Measurements from ENCODE around the gene B3GAT1. TPM values are rescaled to one million over a fixed set of nuclear protein-coding genes. Genes with fewer than 3 reads are reported as not detected.
"Not testable (repeated sequence)": the region's sequence is repeated elsewhere in the genome, so short reads cannot be mapped to it uniquely, and the experiment has no call there.

Gene B3GAT1
- total and polyA plus RNA-seq, 9 donors: 0.11 to 1.4 (median 0.23) TPM

DNA sequence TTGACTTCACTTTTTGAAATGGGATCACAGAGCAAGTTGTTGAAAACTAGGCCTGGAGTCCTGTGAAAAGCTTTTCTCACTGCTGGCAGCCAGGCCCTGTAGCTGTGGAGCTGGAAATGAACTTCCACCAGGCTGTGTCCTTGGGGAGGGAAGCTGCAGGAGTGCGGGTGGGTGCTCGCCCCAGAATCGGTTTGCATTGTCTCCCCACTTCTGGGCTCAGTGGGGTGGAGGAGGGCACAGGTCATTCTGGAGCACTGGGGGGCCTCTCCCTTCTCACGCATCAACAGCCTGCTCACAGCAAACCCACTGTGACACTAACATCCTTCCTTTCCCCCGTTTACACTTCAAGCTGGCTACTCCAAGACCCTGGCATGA is 65.1 kb downstream of the B3GAT1 start:
- H3K36me3 ChIP-seq: no peaks in the 10 kb centered on the region
- H3K4me3 ChIP-seq: no peak overlapping the region
- H3K27me3 ChIP-seq: no peaks in the 10 kb centered on the region
- no peak overlapping the region for H3K27ac ChIP-seq
- no peak for TF ChIP-seq CTCF (IDR thresholded peaks at IDR 0.05)
- TF ChIP-seq POLR2A (IDR thresholded peaks at IDR 0.05): no peak
- no peak for TF ChIP-seq EP300 (IDR thresholded peaks at IDR 0.05)
- intact Hi-C loops (cut with DNase I): no loop called here
- H3K9me3 ChIP-seq: no peaks in the 10 kb centered on the region
- WGBS, 3 donors: 64 to 80% (median 76%) methylated on average over 5 of the region's 5 CpGs
- H3K4me1 ChIP-seq (ENCODE audit: insufficient read depth): peaks cover 11% of the 10 kb centered on the region
- DNase-seq: peak in 2 of 5 donors; percentile 4 to 11

DNA sequence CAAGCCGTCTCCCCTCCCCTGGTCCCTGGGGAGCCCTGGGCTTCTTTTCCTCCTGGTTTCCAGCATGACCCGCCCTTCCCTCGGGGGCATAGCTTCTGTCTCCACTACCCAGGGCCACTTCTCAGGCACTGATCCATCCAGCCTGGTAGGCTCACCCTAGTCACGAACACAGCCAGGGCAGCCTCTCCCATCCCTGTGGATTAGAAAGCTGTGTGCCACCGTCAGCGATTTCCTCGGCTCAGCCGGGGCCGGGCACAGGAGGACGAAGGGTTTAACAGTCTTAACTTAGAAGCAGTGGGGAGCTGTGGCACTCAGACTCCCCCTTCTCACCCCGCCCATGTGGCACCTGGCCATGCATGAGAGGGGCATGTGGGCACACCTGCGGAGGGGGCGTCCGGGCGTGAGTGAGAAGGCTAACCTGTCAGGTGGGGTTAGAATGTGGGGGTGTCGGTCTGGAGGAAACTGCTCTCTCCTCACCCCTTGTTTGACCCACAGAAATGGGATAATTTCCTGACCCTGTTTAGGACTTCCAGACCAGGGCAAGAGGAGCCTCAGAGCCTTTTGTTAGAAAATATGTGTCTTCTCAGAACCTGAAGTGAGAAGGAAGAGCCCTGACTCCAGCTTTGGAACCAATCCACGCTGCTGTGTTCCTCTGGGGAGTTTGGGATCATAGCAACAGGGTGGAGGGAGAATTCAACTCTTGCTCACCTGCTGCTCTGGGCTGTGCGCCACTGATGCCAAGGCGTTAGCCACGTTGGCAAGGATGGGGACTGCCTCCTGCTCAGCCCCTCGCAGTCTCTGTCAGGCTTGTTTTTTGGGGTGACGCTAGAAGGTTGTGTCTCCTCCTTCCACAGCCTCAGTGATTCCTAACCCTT is 65.7 kb downstream of the B3GAT1 start:
- no peaks in the 10 kb centered on the region for H3K27me3 ChIP-seq
- TF ChIP-seq CTCF (IDR thresholded peaks at IDR 0.05) (no peak), POLR2A (IDR thresholded peaks at IDR 0.05) (no peak), EP300 (IDR thresholded peaks at IDR 0.05) (no peak)
- H3K9me3 ChIP-seq: no peaks in the 10 kb centered on the region
- no peak overlapping the region for H3K27ac ChIP-seq
- H3K36me3 ChIP-seq: no peaks in the 10 kb centered on the region
- no peak overlapping the region for H3K4me3 ChIP-seq
- WGBS, 3 donors: 31 to 50% (median 43%) methylated on average over 22 of the region's 22 CpGs
- H3K4me1 ChIP-seq (ENCODE audit: insufficient read depth): peaks cover 11% of the 10 kb centered on the region
- peak in 3 of 5 donors; percentile 13 to 55 (median 17) for DNase-seq
- intact Hi-C loops (cut with DNase I): no loop called here

DNA sequence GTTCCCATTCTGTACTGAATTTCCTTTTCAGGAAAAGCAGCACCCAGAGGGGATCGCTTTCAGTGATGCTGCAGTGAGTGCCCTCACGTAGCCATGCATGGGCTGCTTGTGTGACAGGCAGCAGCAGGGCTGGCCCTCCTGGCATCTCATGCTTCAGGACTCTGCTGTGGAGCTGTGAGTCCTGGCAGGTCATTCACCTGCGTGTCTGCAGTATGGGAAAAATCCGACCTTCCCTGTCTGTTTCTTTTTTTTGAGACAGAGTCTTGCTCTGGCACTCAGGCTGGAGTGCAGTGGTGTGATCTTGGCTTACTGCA is 66.8 kb downstream of the B3GAT1 start:
- Histone ChIP-seq H3K27me3 (no peaks in the 10 kb centered on the region), H3K4me1 (ENCODE audit: insufficient read depth) (peaks cover 14% of the 10 kb centered on the region), H3K4me3 (no peak overlapping the region), H3K9me3 (no peaks in the 10 kb centered on the region), H3K36me3 (no peaks in the 10 kb centered on the region), H3K27ac (no peak overlapping the region)
- 66 to 90% (median 85%) methylated on average over 4 of the region's 4 CpGs for WGBS, 3 donors
- intact Hi-C loops (cut with DNase I): no loop called here
- DNase-seq: peak in 1 of 5 donors; percentile 3
- no peak for TF ChIP-seq POLR2A (IDR thresholded peaks at IDR 0.05)
- no peak for TF ChIP-seq EP300 (IDR thresholded peaks at IDR 0.05)
- no peak for TF ChIP-seq CTCF (IDR thresholded peaks at IDR 0.05)

DNA sequence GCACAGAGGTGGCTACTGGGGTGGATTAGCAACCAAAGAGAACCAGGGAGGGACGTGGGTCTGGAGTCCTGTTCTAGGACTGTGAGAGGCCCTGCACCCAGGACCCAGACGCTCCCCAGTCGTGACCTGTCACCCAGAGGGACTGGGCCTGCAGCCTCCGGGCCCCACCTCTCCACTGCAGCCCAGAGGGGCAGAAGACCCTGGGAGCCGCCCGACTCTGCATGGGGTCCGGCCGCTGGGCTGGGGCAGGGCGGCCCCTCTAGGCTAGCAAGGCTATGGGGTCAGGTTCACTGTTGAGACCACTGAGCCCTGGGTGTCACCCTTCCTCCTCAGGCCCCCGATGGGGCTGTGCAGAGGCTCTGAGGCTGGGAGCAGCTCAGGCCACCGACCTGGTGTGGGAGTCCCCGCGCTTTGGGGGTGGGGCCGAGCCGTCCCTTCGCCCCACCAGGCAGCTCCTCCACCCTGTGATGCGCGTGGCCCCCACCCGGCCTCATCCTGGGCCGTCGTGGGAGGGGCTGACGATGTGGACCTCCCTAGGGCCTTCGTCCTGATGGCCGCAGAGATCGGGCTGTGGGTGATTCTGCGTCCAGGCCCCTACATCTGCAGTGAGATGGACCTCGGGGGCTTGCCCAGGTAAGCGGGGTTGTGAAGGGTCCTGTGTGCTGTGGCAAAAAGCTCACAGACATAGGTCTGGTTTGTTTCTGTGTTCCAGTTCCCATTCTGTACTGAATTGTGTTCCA is 67.4 kb downstream of the B3GAT1 start:
- H3K4me1 ChIP-seq (ENCODE audit: insufficient read depth): peaks cover 15% of the 10 kb centered on the region
- H3K9me3 ChIP-seq; H3K27me3 ChIP-seq; H3K4me3 ChIP-seq; intact Hi-C loops (cut with DNase I); H3K36me3 ChIP-seq; H3K27ac ChIP-seq: not testable (repeated sequence)
- peak in 1 of 5 donors; percentile 3 for DNase-seq
- WGBS, 3 donors: 83 to 88% (median 84%) methylated on average over 20 to 27 of the region's 28 CpGs

DNA sequence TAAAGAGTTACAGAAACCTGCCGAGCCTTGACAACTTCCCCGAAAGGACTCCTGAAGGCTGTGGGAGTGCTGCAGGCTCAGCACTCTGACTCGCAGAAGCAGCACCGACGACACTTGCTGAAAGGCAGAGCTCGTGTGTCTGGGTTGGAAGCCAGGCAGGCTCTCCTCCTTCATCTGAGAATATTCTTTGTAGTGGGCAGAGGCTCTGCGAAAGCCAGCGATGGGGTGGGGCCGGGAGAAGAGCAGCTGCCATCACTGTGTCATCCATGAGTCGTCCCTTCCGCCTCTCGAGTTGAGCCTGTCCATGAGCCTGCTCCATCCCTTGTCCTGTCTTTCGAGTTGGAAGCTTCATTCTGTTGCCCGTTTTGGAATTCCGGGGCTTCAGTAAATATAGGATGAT is 68.4 kb downstream of the B3GAT1 start:
- Histone ChIP-seq H3K4me1 (ENCODE audit: insufficient read depth) (peaks cover 15% of the 10 kb centered on the region), H3K27ac (no peak overlapping the region), H3K4me3 (no peak overlapping the region), H3K27me3 (no peaks in the 10 kb centered on the region), H3K36me3 (no peaks in the 10 kb centered on the region), H3K9me3 (no peaks in the 10 kb centered on the region)
- DNase-seq: no peak
- WGBS, 3 donors: 86 to 90% (median 88%) methylated on average over 15 of the region's 15 CpGs
- TF ChIP-seq POLR2A (IDR thresholded peaks at IDR 0.05) (no peak), EP300 (IDR thresholded peaks at IDR 0.05) (no peak), CTCF (IDR thresholded peaks at IDR 0.05) (no peak)
- intact Hi-C loops (cut with DNase I): no loop called here
